ENCODE measurements around the gene GLIS1. TPM values are rescaled to one million over a fixed set of nuclear protein-coding genes. Genes with fewer than 3 reads are reported as not detected.

GLIS1 gene
- total and polyA plus RNA-seq, 2 of the 8 experiments (the other 6 are each of a cell fraction or from before 2014, with no cell fraction given), result 0.15 to 0.22 TPM

- TF ChIP-seq, protein P1, sequence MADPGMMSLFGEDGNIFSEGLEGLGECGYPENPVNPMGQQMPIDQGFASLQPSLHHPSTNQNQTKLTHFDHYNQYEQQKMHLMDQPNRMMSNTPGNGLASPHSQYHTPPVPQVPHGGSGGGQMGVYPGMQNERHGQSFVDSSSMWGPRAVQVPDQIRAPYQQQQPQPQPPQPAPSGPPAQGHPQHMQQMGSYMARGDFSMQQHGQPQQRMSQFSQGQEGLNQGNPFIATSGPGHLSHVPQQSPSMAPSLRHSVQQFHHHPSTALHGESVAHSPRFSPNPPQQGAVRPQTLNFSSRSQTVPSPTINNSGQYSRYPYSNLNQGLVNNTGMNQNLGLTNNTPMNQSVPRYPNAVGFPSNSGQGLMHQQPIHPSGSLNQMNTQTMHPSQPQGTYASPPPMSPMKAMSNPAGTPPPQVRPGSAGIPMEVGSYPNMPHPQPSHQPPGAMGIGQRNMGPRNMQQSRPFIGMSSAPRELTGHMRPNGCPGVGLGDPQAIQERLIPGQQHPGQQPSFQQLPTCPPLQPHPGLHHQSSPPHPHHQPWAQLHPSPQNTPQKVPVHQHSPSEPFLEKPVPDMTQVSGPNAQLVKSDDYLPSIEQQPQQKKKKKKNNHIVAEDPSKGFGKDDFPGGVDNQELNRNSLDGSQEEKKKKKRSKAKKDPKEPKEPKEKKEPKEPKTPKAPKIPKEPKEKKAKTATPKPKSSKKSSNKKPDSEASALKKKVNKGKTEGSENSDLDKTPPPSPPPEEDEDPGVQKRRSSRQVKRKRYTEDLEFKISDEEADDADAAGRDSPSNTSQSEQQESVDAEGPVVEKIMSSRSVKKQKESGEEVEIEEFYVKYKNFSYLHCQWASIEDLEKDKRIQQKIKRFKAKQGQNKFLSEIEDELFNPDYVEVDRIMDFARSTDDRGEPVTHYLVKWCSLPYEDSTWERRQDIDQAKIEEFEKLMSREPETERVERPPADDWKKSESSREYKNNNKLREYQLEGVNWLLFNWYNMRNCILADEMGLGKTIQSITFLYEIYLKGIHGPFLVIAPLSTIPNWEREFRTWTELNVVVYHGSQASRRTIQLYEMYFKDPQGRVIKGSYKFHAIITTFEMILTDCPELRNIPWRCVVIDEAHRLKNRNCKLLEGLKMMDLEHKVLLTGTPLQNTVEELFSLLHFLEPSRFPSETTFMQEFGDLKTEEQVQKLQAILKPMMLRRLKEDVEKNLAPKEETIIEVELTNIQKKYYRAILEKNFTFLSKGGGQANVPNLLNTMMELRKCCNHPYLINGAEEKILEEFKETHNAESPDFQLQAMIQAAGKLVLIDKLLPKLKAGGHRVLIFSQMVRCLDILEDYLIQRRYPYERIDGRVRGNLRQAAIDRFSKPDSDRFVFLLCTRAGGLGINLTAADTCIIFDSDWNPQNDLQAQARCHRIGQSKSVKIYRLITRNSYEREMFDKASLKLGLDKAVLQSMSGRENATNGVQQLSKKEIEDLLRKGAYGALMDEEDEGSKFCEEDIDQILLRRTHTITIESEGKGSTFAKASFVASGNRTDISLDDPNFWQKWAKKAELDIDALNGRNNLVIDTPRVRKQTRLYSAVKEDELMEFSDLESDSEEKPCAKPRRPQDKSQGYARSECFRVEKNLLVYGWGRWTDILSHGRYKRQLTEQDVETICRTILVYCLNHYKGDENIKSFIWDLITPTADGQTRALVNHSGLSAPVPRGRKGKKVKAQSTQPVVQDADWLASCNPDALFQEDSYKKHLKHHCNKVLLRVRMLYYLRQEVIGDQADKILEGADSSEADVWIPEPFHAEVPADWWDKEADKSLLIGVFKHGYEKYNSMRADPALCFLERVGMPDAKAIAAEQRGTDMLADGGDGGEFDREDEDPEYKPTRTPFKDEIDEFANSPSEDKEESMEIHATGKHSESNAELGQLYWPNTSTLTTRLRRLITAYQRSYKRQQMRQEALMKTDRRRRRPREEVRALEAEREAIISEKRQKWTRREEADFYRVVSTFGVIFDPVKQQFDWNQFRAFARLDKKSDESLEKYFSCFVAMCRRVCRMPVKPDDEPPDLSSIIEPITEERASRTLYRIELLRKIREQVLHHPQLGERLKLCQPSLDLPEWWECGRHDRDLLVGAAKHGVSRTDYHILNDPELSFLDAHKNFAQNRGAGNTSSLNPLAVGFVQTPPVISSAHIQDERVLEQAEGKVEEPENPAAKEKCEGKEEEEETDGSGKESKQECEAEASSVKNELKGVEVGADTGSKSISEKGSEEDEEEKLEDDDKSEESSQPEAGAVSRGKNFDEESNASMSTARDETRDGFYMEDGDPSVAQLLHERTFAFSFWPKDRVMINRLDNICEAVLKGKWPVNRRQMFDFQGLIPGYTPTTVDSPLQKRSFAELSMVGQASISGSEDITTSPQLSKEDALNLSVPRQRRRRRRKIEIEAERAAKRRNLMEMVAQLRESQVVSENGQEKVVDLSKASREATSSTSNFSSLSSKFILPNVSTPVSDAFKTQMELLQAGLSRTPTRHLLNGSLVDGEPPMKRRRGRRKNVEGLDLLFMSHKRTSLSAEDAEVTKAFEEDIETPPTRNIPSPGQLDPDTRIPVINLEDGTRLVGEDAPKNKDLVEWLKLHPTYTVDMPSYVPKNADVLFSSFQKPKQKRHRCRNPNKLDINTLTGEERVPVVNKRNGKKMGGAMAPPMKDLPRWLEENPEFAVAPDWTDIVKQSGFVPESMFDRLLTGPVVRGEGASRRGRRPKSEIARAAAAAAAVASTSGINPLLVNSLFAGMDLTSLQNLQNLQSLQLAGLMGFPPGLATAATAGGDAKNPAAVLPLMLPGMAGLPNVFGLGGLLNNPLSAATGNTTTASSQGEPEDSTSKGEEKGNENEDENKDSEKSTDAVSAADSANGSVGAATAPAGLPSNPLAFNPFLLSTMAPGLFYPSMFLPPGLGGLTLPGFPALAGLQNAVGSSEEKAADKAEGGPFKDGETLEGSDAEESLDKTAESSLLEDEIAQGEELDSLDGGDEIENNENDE (IDR thresholded peaks at IDR 0.05; ENCODE audit: insufficient replicate concordance, low read length), result no peak
- TF ChIP-seq SAP30 (IDR thresholded peaks at IDR 0.05; ENCODE audit: insufficient read depth, insufficient replicate concordance, low read length) (no peak), SP4 (IDR thresholded peaks at IDR 0.05; ENCODE audit: low read length) (no peak), SIRT6 (IDR thresholded peaks at IDR 0.05; ENCODE audit: low read length) (no peak)
Observed at GRCh38 chr1:53529555-53529954, 209.4 kb downstream of the GLIS1 start (continued).

All from H1 (cell line).